Panc1 (cell line): Measurements from ENCODE around the gene TTLL10. TPM values are rescaled to one million over a fixed set of nuclear protein-coding genes. Genes with fewer than 3 reads are reported as not detected.
"Not testable (repeated sequence)": the region's sequence is repeated elsewhere in the genome, so short reads cannot be mapped to it uniquely, and the experiment has no call there.

Source experiments
- ATAC-seq: fragments of 200-7000 bp; cut with Tn5 transposase; 2 replicates; pipeline ENCODE4 v1.9.1; 2020; ENCODE audit warnings: mild to moderate bottlenecking, moderate library complexity
- BruUV-seq: library from RNA; stranded (reverse); fragments of 400-500 nt; replicated peaks from 2 replicates; lab custom pipeline; 2021; lab: Mats Ljungman, UMichigan
- CTCF ChIA-PET: fragments of 300-600 bp; sonication (Branson Sonifier 250); formaldehyde crosslinking; loops from one replicate; lab custom pipeline; 2022; ENCODE audit warnings: antibody characterized with exemption; lab: Charles Lee
- POLR2A ChIA-PET: fragments of 300-600 bp; sonication (Branson Sonifier 250); formaldehyde crosslinking; loops from one replicate; lab custom pipeline; 2022; ENCODE audit warnings: antibody characterized with exemption; lab: Charles Lee
- DNase-seq: peaks from one replicate; pipeline ENCODE4 v3.0.0-alpha.2; 2010; ENCODE audit warnings: low read depth, low spot score
- H3K27ac ChIP-seq: 2 replicates; pipeline ENCODE4 v1.5.1; 2011; ENCODE audit warnings: mild to moderate bottlenecking, low read length, inconsistent platforms
- H3K27me3 ChIP-seq: fragments of 200-500 bp; sonication (Bioruptor generic); 2 replicates; pipeline ENCODE4 v1.6.0; 2014; ENCODE audit warnings: low read length, inconsistent platforms; ENCODE audit not compliant: control insufficient read depth, insufficient read depth
- H3K36me3 ChIP-seq: fragments of 200-500 bp; sonication (Bioruptor generic); 2 replicates; pipeline ENCODE4 v1.5.1; 2014; ENCODE audit warnings: inconsistent platforms, mild to moderate bottlenecking, low read length, moderate library complexity; ENCODE audit not compliant: control insufficient read depth, insufficient read depth
- H3K4me1 ChIP-seq: 2 replicates; pipeline ENCODE4 v1.5.1; 2011; ENCODE audit warnings: inconsistent platforms, mild to moderate bottlenecking, low read length, moderate library complexity; ENCODE audit not compliant: control insufficient read depth, insufficient read depth
- H3K4me3 ChIP-seq, 2 experiments: 2 replicates each; pipeline ENCODE4 v1.5.1; 2011 to 2012; ENCODE audit warnings: low read depth in 2 of 2, low read length in 2 of 2, mild to moderate bottlenecking in 2 of 2, inconsistent platforms in 1 of 2, moderate library complexity in 1 of 2
- H3K9me3 ChIP-seq: fragments of 200-500 bp; sonication (Bioruptor generic); 2 replicates; pipeline ENCODE4 v1.5.1; 2014; ENCODE audit warnings: low read depth, mild to moderate bottlenecking, inconsistent platforms, low read length, moderate library complexity; ENCODE audit not compliant: control insufficient read depth, insufficient read depth
- POLR2AphosphoS5 ChIP-seq: IDR thresholded peaks from 2 replicates; pipeline ENCODE4 v1.6.1; 2012; ENCODE audit warnings: mild to moderate bottlenecking, low read depth, low read length, moderate library complexity
- SIN3A ChIP-seq: IDR thresholded peaks from 2 replicates; pipeline ENCODE4 v1.6.1; 2012; ENCODE audit warnings: low read depth, mild to moderate bottlenecking, low read length, moderate library complexity, borderline replicate concordance; ENCODE audit not compliant: insufficient read depth
- TCF7L2 ChIP-seq: IDR thresholded peaks from 2 replicates; pipeline ENCODE4 v1.6.1; 2011; ENCODE audit warnings: mild to moderate bottlenecking, low read depth, low read length, inconsistent platforms
- in situ Hi-C: cut with HindIII; loops from 2 replicates; pipeline ENCODE4 v1.10.0; 2016; ENCODE audit warnings: low sequenced_read_pairs, low pct_unique_long_range_greater_than_20kb
- intact Hi-C: fragments of 100-400 bp; cut with micrococcal nuclease; formaldehyde crosslinking; loops from one replicate; pipeline ENCODE4 v1.10.0; 2022; ENCODE audit not compliant: unreplicated experiment
- total RNA-seq: library from RNA; stranded (reverse); gene quantifications from one replicate; pipeline ENCODE4 v1.2.1, GENCODE V29; 2021; ENCODE audit not compliant: unreplicated experiment
- TF ChIP-seq, protein P1 (sequence below): fragments of 450-650 bp; IDR thresholded peaks from 2 replicates; pipeline ENCODE4 v1.5.1; 2017; ENCODE audit warnings: mild to moderate bottlenecking
- TF ChIP-seq, protein P2 (sequence below), 2 experiments: IDR thresholded peaks; 2 replicates each; pipeline ENCODE4 v1.6.1; 2011 to 2012; ENCODE audit warnings: low read depth in 2 of 2, control low read depth in 1 of 2, low read length in 1 of 2, mild to moderate bottlenecking in 1 of 2, moderate library complexity in 1 of 2; ENCODE audit not compliant: insufficient read depth in 1 of 2

The TTLL10 gene
- total RNA-seq, 1 experiment from 2014 or later, result not detected

DNA sequence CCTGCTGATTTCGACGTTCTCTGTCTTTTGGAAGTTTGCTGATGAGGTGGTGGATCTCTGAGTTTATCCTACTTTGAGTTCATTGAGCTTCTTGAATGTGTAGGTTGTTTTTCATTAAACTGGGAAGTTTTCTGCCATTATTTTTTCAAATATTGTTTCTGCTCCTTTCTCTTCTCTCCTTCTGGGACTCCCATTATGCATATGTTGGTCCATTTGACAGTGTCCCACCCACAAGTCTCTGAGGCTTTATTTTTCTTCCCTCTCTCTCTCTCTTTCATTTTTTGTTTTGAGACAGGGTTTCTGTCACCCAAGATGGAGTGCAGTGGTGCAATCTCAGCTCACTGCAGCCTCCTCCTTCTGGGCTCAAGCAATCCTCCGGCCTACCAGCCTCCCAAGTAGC, 21.0 kb downstream of the TTLL10 start:
- H3K4me3 ChIP-seq, result no peak overlapping the region
- ChIA-PET POLR2A (no interaction called here), CTCF (no interaction called here)

DNA sequence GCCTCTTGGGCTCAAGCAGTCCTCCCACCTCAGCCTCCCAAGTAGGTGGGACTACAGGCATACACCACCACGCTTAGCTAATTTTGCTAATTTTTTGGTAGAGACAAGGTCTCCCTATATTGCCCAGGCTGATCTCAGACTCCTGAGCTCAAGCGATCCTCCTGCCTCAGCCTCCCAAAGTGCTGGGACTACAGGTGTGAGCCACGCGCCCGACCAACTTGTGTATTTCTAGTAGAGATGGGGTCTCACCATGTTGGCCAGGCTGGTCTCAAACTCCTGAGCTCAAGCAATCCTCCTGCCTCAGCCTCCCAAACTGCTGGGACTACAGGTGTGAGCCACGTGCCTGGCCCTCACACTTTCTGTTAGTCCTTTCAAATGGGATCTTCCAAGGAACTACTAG, 22.0 kb downstream of the TTLL10 start:
- intact Hi-C loops, H3K4me3 ChIP-seq, CTCF ChIA-PET, H3K27me3 ChIP-seq, BruUV-seq, H3K4me1 ChIP-seq, H3K27ac ChIP-seq, POLR2A ChIA-PET, ATAC-seq, in situ Hi-C loops, H3K9me3 ChIP-seq, H3K36me3 ChIP-seq, DNase-seq: not testable (repeated sequence)

More for the DNA sequence above, 21.0 kb downstream of the TTLL10 start:
- no peaks in the 10 kb centered on the region for H3K27me3 ChIP-seq
- in situ Hi-C loops, result no loop called here
- H3K27ac ChIP-seq, result no peak overlapping the region
- intact Hi-C loops, result no loop called here
- ATAC-seq, result no peak
- no peak for DNase-seq
- no TSS peak for BruUV-seq
- H3K36me3 ChIP-seq, result no peaks in the 10 kb centered on the region
- no peaks in the 10 kb centered on the region for H3K9me3 ChIP-seq
- no peaks in the 10 kb centered on the region for H3K4me1 ChIP-seq
- TF ChIP-seq, protein P1, sequence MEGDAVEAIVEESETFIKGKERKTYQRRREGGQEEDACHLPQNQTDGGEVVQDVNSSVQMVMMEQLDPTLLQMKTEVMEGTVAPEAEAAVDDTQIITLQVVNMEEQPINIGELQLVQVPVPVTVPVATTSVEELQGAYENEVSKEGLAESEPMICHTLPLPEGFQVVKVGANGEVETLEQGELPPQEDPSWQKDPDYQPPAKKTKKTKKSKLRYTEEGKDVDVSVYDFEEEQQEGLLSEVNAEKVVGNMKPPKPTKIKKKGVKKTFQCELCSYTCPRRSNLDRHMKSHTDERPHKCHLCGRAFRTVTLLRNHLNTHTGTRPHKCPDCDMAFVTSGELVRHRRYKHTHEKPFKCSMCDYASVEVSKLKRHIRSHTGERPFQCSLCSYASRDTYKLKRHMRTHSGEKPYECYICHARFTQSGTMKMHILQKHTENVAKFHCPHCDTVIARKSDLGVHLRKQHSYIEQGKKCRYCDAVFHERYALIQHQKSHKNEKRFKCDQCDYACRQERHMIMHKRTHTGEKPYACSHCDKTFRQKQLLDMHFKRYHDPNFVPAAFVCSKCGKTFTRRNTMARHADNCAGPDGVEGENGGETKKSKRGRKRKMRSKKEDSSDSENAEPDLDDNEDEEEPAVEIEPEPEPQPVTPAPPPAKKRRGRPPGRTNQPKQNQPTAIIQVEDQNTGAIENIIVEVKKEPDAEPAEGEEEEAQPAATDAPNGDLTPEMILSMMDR, result no peak
- TF ChIP-seq TCF7L2, result no peak
- TF ChIP-seq POLR2AphosphoS5, result no peak

DNA sequence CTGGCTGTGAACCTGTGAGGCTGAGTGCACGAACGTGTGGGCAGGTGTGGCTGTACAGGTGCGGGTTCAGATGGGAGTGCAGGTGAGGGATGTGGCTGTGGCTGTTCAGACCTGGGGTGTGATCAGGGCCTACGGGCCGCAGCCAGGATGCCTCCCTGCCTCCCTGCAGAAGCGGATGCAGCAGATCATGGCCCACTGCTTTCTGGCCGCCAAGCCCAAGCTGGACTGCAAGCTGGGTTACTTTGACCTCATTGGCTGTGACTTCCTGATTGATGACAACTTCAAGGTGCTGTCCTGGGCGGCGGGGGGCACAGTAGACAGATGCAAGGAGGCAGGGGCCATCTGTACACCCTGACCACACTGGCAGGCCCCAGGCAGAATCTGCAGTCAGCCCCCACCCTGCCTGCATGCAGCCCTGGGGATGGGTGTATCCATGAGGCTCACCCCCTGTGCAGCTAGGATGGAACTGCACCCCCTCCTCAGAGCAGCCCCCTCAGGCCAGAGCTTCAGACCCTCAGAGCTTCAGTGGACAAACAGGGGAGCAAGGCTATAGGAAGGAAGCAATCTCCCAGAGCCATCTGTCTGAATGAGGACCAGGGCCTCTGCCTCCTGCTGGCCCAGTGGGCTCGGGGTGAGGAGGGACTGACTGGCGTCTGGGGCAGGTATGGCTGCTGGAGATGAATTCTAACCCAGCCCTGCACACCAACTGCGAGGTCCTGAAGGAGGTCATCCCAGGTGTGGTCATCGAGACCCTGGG, 22.9 kb downstream of the TTLL10 start:
- no peak for TF ChIP-seq POLR2AphosphoS5
- TF ChIP-seq, protein P1, result no peak
- TF ChIP-seq TCF7L2, result no peak
- TF ChIP-seq, protein P2, sequence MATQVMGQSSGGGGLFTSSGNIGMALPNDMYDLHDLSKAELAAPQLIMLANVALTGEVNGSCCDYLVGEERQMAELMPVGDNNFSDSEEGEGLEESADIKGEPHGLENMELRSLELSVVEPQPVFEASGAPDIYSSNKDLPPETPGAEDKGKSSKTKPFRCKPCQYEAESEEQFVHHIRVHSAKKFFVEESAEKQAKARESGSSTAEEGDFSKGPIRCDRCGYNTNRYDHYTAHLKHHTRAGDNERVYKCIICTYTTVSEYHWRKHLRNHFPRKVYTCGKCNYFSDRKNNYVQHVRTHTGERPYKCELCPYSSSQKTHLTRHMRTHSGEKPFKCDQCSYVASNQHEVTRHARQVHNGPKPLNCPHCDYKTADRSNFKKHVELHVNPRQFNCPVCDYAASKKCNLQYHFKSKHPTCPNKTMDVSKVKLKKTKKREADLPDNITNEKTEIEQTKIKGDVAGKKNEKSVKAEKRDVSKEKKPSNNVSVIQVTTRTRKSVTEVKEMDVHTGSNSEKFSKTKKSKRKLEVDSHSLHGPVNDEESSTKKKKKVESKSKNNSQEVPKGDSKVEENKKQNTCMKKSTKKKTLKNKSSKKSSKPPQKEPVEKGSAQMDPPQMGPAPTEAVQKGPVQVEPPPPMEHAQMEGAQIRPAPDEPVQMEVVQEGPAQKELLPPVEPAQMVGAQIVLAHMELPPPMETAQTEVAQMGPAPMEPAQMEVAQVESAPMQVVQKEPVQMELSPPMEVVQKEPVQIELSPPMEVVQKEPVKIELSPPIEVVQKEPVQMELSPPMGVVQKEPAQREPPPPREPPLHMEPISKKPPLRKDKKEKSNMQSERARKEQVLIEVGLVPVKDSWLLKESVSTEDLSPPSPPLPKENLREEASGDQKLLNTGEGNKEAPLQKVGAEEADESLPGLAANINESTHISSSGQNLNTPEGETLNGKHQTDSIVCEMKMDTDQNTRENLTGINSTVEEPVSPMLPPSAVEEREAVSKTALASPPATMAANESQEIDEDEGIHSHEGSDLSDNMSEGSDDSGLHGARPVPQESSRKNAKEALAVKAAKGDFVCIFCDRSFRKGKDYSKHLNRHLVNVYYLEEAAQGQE (IDR thresholded peaks at IDR 0.05; ENCODE audit: insufficient read depth in 1 of 2, low read depth in 2 of 2, low read length in 1 of 2), result no peak
- TF ChIP-seq SIN3A, result no peak
- Histone ChIP-seq H3K27me3 (no peaks in the 10 kb centered on the region), H3K4me1 (no peaks in the 10 kb centered on the region), H3K27ac (no peak overlapping the region), H3K4me3 (no peak overlapping the region), H3K36me3 (no peaks in the 10 kb centered on the region), H3K9me3 (no peaks in the 10 kb centered on the region)
- DNase-seq (no peak), ATAC-seq (no peak)
- CTCF ChIA-PET, result no interaction called here
- intact Hi-C loops (no loop called here), in situ Hi-C loops (no loop called here)
- BruUV-seq, result no TSS peak
- POLR2A ChIA-PET, result no interaction called here
